ENCODE measurements around the gene SQSTM1. TPM values are rescaled to one million over a fixed set of nuclear protein-coding genes. Genes with fewer than 3 reads are reported as not detected.

Gene SQSTM1
- total RNA-seq, 4 donors from 2014 or later: 408 to 463 (median 452) TPM

DNA sequence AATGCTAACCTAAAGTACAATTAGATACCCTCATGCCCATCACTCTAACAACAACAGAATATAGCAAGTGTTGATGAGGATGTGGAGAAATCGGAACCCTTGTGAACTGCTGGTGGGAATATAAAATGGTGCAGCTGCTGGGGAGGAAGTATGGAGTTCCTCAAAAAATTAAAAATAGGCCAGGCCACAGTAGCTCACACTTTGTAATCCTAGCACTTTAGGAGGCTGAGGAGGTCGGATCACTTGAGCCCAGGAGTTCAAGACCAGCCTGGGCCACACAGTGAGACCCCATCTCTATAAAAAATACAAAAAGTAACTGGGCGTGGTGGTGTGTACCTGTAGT is 55.9 kb downstream of the SQSTM1 start:
- WGBS, 2 donors: 83 to 85% methylated on average over 3 of the region's 3 CpGs
- no peak for TF ChIP-seq CTCF (IDR thresholded peaks at IDR 0.05)
- no peak for TF ChIP-seq POLR2A (IDR thresholded peaks at IDR 0.05)
- no peak for TF ChIP-seq EP300 (IDR thresholded peaks at IDR 0.05)
- Histone ChIP-seq H3K27ac (no peak overlapping the region), H3K36me3 (peaks cover 5 to 92% (median 21%) of the 10 kb centered on the region in 3 donors), H3K9me3 (no peaks in the 10 kb centered on the region), H3K27me3 (no peaks in the 10 kb centered on the region), H3K4me1 (peaks cover 0 to 12% (median 0%) of the 10 kb centered on the region in 4 donors), H3K4me3 (no peak overlapping the region)
- DNase-seq (ENCODE audit: low spot score in 2 of 2): no peak

- Histone ChIP-seq H3K27ac (no peak overlapping the region), H3K9me3 (peaks cover 0 to 14% (median 3%) of the 10 kb centered on the region in 4 donors), H3K27me3 (no peaks in the 10 kb centered on the region), H3K4me1 (peaks cover 0 to 12% (median 0%) of the 10 kb centered on the region in 4 donors), H3K36me3 (peaks cover 3 to 94% (median 14%) of the 10 kb centered on the region in 3 donors), H3K4me3 (no peak overlapping the region)
- 89% methylated on average over 21 to 23 of the region's 26 CpGs for WGBS, 2 donors
- TF ChIP-seq EP300 (IDR thresholded peaks at IDR 0.05) (no peak), POLR2A (IDR thresholded peaks at IDR 0.05) (no peak), CTCF (IDR thresholded peaks at IDR 0.05) (no peak)
- DNase-seq (ENCODE audit: low spot score in 2 of 2): no peak
Measured at GRCh38 chr5:179878222-179879002, 57.7 kb downstream of the SQSTM1 start.

DNA sequence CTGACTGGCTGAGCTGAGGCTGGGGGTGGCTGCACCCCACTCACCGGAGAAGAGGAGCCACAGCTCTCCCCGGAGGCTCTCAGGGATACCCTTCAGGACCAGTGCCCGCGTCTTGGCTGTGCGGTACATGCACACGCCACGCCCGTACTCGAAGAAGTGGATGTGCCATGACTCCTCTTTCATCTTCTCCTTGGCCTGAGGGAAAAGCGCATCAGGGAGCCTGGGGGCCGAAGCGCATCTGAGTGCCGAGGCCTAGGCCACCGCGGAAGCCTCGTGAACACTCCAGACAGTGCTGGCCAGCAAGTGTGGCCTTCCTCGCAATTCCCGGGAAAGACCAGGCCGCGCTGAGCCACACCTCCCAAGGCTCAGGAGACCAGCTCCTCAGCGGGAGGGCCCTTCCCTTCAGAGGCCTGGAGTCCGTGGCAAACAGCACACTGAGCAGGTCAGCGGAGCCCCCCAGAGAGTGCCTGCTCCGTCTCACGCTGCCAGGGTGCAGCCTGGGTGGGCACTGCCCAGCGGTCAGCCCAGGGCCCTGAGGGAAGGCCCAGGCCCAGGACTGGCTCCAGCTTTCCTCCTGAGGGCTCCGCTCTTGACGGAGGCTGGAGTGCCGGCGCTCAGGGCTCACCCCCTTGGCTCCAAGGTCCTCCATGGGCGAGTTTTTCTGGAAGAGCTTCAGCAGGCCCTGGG is 58.4 kb downstream of the SQSTM1 start:
- DNase-seq (ENCODE audit: low spot score in 2 of 2): no peak
- H3K27ac ChIP-seq: no peak overlapping the region
- H3K9me3 ChIP-seq: peaks cover 0 to 21% (median 3%) of the 10 kb centered on the region in 4 donors
- TF ChIP-seq EP300 (IDR thresholded peaks at IDR 0.05) (no peak), CTCF (IDR thresholded peaks at IDR 0.05) (no peak), POLR2A (IDR thresholded peaks at IDR 0.05) (no peak)
- H3K27me3 ChIP-seq: no peaks in the 10 kb centered on the region
- H3K4me3 ChIP-seq: no peak overlapping the region
- H3K36me3 ChIP-seq: peaks cover 0 to 94% (median 9%) of the 10 kb centered on the region in 3 donors
- peaks cover 0 to 12% (median 0%) of the 10 kb centered on the region in 4 donors for H3K4me1 ChIP-seq
- WGBS, 2 donors: 84 to 93% methylated on average over 19 to 20 of the region's 31 CpGs

- WGBS, 2 donors: 77 to 93% methylated on average over 12 to 13 of the region's 13 CpGs
- H3K4me3 ChIP-seq: no peak overlapping the region
- peaks cover 0 to 22% (median 3%) of the 10 kb centered on the region in 4 donors for H3K9me3 ChIP-seq
- no peak for DNase-seq (ENCODE audit: low spot score in 2 of 2)
- no peaks in the 10 kb centered on the region for H3K27me3 ChIP-seq
- H3K27ac ChIP-seq: no peak overlapping the region
- peaks cover 0 to 12% (median 0%) of the 10 kb centered on the region in 4 donors for H3K4me1 ChIP-seq
- peaks cover 0 to 94% (median 4%) of the 10 kb centered on the region in 3 donors for H3K36me3 ChIP-seq
- TF ChIP-seq EP300 (IDR thresholded peaks at IDR 0.05): no peak
- no peak for TF ChIP-seq POLR2A (IDR thresholded peaks at IDR 0.05)
- no peak for TF ChIP-seq CTCF (IDR thresholded peaks at IDR 0.05)
Measured at GRCh38 chr5:179879690-179880010, 58.9 kb downstream of the SQSTM1 start.

- peaks cover 0 to 22% (median 3%) of the 10 kb centered on the region in 4 donors for H3K9me3 ChIP-seq
- no peak overlapping the region for H3K4me3 ChIP-seq
- peaks cover 0 to 94% (median 2%) of the 10 kb centered on the region in 3 donors for H3K36me3 ChIP-seq
- no peak overlapping the region for H3K27ac ChIP-seq
- no peak for TF ChIP-seq CTCF (IDR thresholded peaks at IDR 0.05)
- TF ChIP-seq POLR2A (IDR thresholded peaks at IDR 0.05): no peak
- TF ChIP-seq EP300 (IDR thresholded peaks at IDR 0.05): no peak
- peaks cover 0 to 12% (median 0%) of the 10 kb centered on the region in 4 donors for H3K4me1 ChIP-seq
- no peak for DNase-seq (ENCODE audit: low spot score in 2 of 2)
- H3K27me3 ChIP-seq: no peaks in the 10 kb centered on the region
- 87 to 92% methylated on average over 5 to 10 of the region's 12 CpGs for WGBS, 2 donors
Measured at GRCh38 chr5:179880066-179880650, 59.5 kb downstream of the SQSTM1 start.

Measured in tibial nerve (tissue), 4 donors.